Bronchial epithelial cell (primary cell): ENCODE data around the gene SLAMF7. TPM values are rescaled to one million over a fixed set of nuclear protein-coding genes. Genes with fewer than 3 reads are reported as not detected.

Source experiments
- DNase-seq: peaks from one replicate; pipeline ENCODE4 v3.0.0-alpha.2; 2010; ENCODE audit warnings: low read depth
- FAIRE-seq: peaks from 2 replicates; lab custom pipeline; 2011; peaks lifted over from hg19 to GRCh38; lab: Jason Lieb, UNC
- H3K27me3 ChIP-seq: 2 replicates; pipeline ENCODE4 v1.5.1; 2011; ENCODE audit warnings: low read length; ENCODE audit not compliant: control insufficient read depth, insufficient read depth
- H3K36me3 ChIP-seq: 2 replicates; pipeline ENCODE4 v1.5.1; 2011; ENCODE audit warnings: low read length; ENCODE audit not compliant: control insufficient read depth, insufficient read depth
- H3K4me3 ChIP-seq: 2 replicates; pipeline ENCODE4 v1.5.1; 2011; ENCODE audit warnings: mild to moderate bottlenecking, low read depth, low read length, control low read depth
- CTCF ChIP-seq: IDR thresholded peaks from 2 replicates; pipeline ENCODE4 v1.5.1; 2011; ENCODE audit warnings: mild to moderate bottlenecking, moderate library complexity, low read length, control low read depth, inconsistent platforms; ENCODE audit not compliant: insufficient read depth, severe bottlenecking
- total RNA-seq: library from RNA; depleted of rRNA; stranded (reverse); fragments of >200 nt; gene quantifications from 2 replicates; pipeline ENCODE4 v1.2.1, GENCODE V29; 2014

SLAMF7 gene
- total RNA-seq, 1 donor from 2014 or later = 0.79 TPM

- Histone ChIP-seq H3K27me3 (no peaks in the 10 kb centered on the region), H3K36me3 (no peaks in the 10 kb centered on the region), H3K4me3 (no peak overlapping the region)
- TF ChIP-seq CTCF = no peak
- FAIRE-seq = no peak
- no peak for DNase-seq
These were observed 34.0 kb downstream of the SLAMF7 start for GRCh38 chr1:160773093-160773492.

GRCh38 chr1:160774886-160775719 lies 36.1 kb downstream of the SLAMF7 start:
- FAIRE-seq (peak; percentile 66), DNase-seq (no peak)
- Histone ChIP-seq H3K27me3 (no peaks in the 10 kb centered on the region), H3K36me3 (no peaks in the 10 kb centered on the region), H3K4me3 (no peak overlapping the region)
- no peak for TF ChIP-seq CTCF

GRCh38 chr1:160776178-160776577 lies 37.1 kb downstream of the SLAMF7 start:
- no peaks in the 10 kb centered on the region for H3K27me3 ChIP-seq
- no peak overlapping the region for H3K4me3 ChIP-seq
- TF ChIP-seq CTCF = no peak
- DNase-seq (no peak), FAIRE-seq (no peak)
- no peaks in the 10 kb centered on the region for H3K36me3 ChIP-seq

- FAIRE-seq = no peak
- peak; percentile 83 for TF ChIP-seq CTCF
- no peak overlapping the region for H3K4me3 ChIP-seq
These were observed 38.5 kb downstream of the SLAMF7 start for GRCh38 chr1:160777486-160778089.

GRCh38 chr1:160778976-160779375 lies 39.9 kb downstream of the SLAMF7 start:
- FAIRE-seq (no peak), DNase-seq (no peak)
- no peaks in the 10 kb centered on the region for H3K36me3 ChIP-seq
- H3K4me3 ChIP-seq = no peak overlapping the region
- TF ChIP-seq CTCF = no peak
- no peaks in the 10 kb centered on the region for H3K27me3 ChIP-seq

More at GRCh38 chr1:160777486-160778089, 38.5 kb downstream of the SLAMF7 start:
- Histone ChIP-seq H3K27me3 (no peaks in the 10 kb centered on the region), H3K36me3 (no peaks in the 10 kb centered on the region)
- DNase-seq = peak; percentile 56
